ENCODE data around the gene CHAD. TPM values are rescaled to one million over a fixed set of nuclear protein-coding genes. Genes with fewer than 3 reads are reported as not detected.

CHAD gene
- total and polyA plus RNA-seq, 2 of the 13 experiments (the other 11 are each of a cell fraction or from before 2014, with no cell fraction given) = 1.4 TPM; not detected in 1

- TF ChIP-seq REST (IDR thresholded peaks at IDR 0.05; ENCODE audit: borderline replicate concordance in 1 of 2, low read depth in 1 of 2, low read length in 2 of 2) (peak in 1 of 2 experiments; percentile 33; a peak in 1 of 4 replicates), JUND (CRISPR knock-in tag; IDR thresholded peaks at IDR 0.05) (no peak), CBX2 (IDR thresholded peaks at IDR 0.05; ENCODE audit: low read depth, low read length) (no peak), CBX2 (CRISPR knock-in tag; IDR thresholded peaks at IDR 0.05; ENCODE audit: low read depth) (no peak), ADNP (CRISPR knock-in tag; IDR thresholded peaks at IDR 0.05) (no peak), ZNF557 (CRISPR knock-in tag; IDR thresholded peaks at IDR 0.05) (no peak), ZBTB37 (CRISPR knock-in tag; IDR thresholded peaks at IDR 0.05) (0 out of 2 replicates have a peak, but pooled peaks have one; percentile 7), ATF7-NPFF (CRISPR knock-in tag; IDR thresholded peaks at IDR 0.05; ENCODE audit: low read depth) (peak; percentile 61; the same call in 1 of the 2 replicates), RFXAP (CRISPR knock-in tag; IDR thresholded peaks at IDR 0.05; ENCODE audit: borderline replicate concordance) (peak; percentile 46; the same call in 1 of the 2 replicates), NR3C1 (CRISPR knock-in tag; IDR thresholded peaks at IDR 0.05) (no peak), ZNF367 (CRISPR knock-in tag; IDR thresholded peaks at IDR 0.05; ENCODE audit: borderline replicate concordance) (peak; percentile 85), TEF (CRISPR knock-in tag; IDR thresholded peaks at IDR 0.05) (0 out of 2 replicates have a peak, but pooled peaks have one; percentile 21), ZNF644 (CRISPR knock-in tag; IDR thresholded peaks at IDR 0.05; ENCODE audit: low read depth) (no peak), TERF1 (CRISPR knock-in tag; IDR thresholded peaks at IDR 0.05) (no peak), ZNF800 (CRISPR knock-in tag; IDR thresholded peaks at IDR 0.05) (no peak)
These were observed 42.8 kb downstream of the CHAD start, which contains the start of gene ACSF2 (continued) for GRCh38 chr17:50425682-50426471.
